Superior temporal gyrus (tissue), 1 donor: Measurements from ENCODE around the gene TST.

ENCODE experiments used
- DNase-seq: peaks from one replicate; pipeline ENCODE4 v3.0.0-alpha.2; 2016; ENCODE audit errors: extremely low spot score

The TST gene

DNA sequence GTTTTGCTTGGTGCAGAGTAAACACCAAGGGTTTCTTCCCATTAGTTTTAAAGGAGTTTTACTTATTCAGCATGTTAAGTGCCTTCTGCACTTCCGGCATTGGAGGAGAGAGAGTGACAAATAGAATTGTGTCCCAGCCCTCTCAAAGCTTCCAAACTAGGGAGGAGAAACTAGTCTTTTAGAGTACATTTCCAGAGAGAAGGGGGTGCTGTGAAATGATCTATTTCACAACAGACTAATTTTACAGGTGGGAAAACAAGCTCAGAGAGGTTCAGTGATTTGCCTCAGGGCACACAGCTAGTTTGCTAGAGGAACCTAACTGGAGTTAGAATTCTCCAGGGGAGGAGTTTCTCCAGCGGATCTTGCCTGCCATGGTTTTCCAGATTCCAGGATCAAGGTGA lies 12.9 kb upstream of the TST start:
- DNase-seq = no peak

DNA sequence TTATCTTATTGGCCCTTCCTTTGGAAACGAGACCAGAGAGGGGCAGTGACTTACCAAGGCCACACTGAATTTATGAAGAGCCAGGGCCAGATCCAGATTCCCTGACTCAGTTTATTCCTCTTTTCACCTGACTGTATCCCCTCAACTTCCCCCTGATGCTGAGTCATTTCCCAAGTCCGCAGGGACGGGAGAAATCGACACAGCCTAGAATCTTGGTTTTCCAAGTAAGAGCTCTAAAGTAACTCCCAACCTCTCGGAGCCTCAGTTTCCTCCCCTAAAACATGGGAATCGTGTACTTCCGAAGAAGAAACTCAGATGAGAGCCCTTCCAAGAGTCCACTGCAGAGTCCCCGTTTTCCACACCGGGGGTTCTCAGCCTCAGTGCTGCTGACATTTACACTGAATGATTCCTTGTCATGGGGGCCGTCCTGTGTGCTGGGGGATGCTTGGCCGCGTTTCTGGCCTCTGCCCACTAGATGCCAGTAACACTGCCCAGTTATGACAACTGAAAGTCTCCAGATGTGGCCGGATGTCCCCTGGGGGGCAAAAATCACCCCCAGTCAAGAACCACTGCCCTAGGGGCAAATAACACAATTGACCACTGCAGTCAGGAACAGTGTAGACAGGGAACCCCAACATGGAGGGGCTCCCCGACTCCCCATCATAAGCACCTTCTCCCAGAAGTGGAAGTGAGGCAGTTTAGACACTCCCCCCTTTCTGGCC lies 11.5 kb upstream of the TST start:
- no peak for DNase-seq

GRCh38 chr22:37028692-37029674 lies 9.7 kb upstream of the TST start:
- no peak for DNase-seq

- DNase-seq = no peak
Measured at GRCh38 chr22:37027556-37027955, 8.3 kb upstream of the TST start.

- DNase-seq = peak; percentile 32
Measured at GRCh38 chr22:37026325-37026724, 7.1 kb upstream of the TST start.

- no peak for DNase-seq
Measured at GRCh38 chr22:37025500-37026070, 6.3 kb upstream of the TST start.

- DNase-seq = no peak
Measured at GRCh38 chr22:37024339-37025157, 5.3 kb upstream of the TST start.

- no peak for DNase-seq
Measured at GRCh38 chr22:37023743-37024338, 4.6 kb upstream of the TST start.

DNA sequence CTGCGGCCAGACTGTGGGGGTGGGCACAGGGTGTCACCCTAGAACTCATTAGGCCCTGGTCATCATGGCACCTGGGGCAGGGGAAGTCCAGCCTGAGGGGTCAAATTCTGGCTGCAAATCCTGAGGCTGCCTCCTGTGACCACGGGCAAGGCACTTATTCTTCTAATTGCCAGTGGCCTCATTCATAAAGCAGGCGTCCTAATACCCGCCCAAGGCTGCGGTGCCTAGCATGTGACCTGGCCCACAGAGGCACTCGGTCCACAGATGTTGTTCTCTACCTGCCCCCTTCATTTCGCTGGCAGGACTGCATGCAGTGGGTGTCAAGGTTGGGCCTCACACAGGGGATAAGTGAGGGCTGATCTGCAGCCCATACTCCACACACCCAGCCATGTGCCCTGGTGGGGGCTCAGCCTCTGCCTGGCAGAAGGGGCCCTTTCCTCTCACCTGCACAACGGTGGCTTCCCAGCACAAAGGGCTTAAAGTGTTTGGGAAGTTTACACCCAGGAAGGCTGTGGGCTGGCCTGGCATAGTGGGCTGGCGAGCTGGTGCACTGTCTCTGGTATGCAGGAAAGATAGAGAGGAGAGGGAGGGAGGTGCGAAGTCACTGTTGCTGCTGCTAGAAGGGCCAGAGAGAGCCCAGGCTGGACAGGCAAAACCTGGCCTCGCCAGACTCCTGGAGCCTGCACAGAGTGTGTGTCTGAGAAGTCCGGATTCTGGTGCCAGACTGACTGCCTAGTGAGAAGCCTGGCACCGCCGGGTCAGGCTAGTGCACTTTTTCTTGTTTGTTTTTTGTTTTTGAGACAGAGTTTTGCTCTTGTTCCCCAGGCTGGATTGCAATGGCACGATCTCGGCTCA lies 3.5 kb upstream of the TST start:
- DNase-seq = no peak

DNA sequence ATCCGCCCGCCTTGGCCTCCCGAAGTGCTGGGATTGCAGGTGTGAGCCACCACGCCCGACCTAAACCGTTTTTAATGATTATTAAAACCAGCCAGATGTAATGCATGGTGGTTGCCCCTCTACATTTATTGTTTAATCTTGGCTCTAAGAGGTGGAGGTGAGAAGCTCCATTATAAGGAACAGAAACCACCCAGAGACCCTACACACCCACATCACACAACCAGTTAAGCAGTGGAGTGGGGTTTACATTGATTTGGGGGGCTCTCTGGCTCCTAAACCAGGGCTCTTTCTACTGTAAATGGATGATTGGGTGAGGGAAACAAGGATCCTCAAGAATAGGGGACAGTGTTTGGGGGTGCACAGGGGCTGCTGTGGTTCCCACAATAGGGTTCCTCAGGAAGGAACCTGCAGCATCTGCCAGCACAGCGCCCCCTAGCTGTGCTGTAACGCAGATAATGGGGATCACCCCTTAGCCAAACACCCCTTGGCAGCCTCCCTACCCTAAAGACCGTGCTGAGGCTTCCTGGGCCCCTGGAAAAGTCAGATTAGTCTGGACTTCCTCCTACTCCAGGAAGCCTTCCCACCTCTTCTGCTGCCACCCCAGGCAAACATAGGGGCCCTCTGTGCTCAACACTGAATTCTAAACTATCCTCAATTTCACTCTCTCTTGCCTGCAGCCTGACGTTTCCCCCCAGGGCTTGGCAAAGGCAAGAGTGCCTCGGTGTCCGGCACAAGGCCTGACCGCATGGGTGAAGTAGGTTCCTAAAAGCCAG lies 2.6 kb upstream of the TST start:
- peak; percentile 73 for DNase-seq

GRCh38 chr22:37021041-37021440 lies 1.8 kb upstream of the TST start:
- no peak for DNase-seq

GRCh38 chr22:37020192-37020479 lies 889 bp upstream of the TST start:
- peak; percentile 63 for DNase-seq

DNA sequence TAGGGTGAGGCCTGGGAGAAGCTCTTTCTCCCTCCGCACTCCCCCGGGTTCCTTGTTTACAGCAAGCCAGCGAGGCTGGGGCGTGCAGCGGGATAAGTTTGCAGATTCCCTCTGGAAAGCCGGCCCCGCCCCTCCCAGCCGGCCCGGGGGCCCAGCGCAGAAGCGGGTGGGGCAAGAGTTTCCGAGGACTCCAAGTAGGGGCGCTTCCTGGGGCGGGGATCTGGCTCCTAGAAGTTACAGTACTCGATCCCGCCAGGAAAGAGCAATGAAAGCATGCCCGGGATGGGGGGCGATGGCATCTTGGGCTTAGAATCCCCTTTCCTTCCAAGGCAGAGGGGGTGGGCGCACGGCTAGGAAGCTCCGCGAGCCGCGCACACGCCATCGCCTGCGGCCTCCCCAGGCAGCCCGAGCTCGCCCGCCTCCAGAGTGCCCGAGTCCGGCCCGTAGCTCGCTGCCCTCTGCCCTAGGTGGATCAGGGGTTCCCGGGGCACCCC lies 385 bp downstream of the TST start:
- DNase-seq = peak; percentile 38

- no peak for DNase-seq
Measured at GRCh38 chr22:37018086-37018814, 997 bp downstream of the TST start.

GRCh38 chr22:37017356-37017755 lies 1.9 kb downstream of the TST start:
- DNase-seq = no peak

GRCh38 chr22:37016134-37016910 lies 2.9 kb downstream of the TST start:
- no peak for DNase-seq

DNA sequence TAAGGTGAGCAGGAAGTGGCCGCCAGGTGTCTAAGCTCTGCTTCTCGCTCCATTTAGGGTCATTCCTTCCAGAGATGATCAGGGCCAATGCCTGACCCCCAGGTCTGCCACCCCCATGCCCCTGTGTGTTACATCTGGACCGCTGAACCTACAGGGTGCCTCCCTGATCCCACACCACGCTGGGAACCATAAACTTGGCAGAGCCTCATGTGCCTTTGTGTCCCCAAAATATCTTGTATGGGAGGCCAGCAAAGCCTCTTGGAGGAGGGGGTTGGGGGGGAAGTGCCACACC lies 3.7 kb downstream of the TST start:
- DNase-seq = no peak

DNA sequence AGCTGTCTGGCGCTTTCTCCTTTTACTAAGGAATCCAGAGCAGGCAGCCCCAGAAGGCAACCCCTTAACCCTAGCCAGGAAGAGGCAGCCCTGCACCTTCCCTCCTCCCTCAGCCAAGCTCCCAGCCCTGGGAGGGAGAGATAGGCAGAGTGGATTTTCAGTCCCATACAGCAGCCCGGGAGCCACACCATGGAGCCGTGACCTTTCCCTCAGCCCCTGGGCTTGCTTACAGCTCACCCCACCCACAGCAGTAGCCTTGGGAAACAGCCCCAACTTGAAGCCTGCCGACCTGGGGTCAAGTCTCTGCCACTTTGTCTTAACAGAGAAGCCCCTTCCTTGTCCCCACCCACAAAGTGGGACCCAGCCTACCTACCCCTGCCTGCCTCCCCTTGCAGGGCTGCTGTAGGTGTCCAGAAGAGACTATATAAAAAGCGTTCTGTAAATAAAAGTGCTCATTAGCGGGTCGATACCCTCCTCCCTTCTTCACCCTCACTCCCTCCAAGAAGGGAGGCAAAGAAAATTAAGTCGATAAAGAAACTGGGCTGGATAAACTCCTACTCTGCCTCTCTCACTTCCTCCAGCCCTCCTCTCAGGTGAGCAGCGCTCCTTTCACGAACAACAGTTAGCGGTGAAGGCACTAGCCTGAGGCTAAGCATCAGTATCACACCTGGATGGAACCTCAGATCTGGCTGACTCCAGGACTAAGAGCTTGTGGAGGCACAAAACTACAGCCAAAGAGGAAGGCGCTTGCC lies 4.2 kb downstream of the TST start:
- DNase-seq = no peak
